A172 (cell line): ENCODE results near the gene ARHGEF25. TPM values are rescaled to one million over a fixed set of nuclear protein-coding genes. Genes with fewer than 3 reads are reported as not detected.
A peak's percentile ranks its signal among the peaks of the same experiment; 100 is the strongest.

Source experiments
- DNase-seq: peaks from one replicate; pipeline ENCODE4 v3.0.0-alpha.2; 2015; ENCODE audit warnings: low spot score
- total RNA-seq: library from RNA; depleted of rRNA; stranded (reverse); fragments of >200 nt; shearing (Covaris generic); gene quantifications from 2 replicates; pipeline ENCODE4 v1.2.3, GENCODE V29; 2014

ARHGEF25 gene
- total RNA-seq, 1 experiment from 2014 or later = 20.6 TPM

GRCh38 chr12:57621497-57622292, 10.5 kb downstream of the ARHGEF25 start:
- no peak for DNase-seq

DNA sequence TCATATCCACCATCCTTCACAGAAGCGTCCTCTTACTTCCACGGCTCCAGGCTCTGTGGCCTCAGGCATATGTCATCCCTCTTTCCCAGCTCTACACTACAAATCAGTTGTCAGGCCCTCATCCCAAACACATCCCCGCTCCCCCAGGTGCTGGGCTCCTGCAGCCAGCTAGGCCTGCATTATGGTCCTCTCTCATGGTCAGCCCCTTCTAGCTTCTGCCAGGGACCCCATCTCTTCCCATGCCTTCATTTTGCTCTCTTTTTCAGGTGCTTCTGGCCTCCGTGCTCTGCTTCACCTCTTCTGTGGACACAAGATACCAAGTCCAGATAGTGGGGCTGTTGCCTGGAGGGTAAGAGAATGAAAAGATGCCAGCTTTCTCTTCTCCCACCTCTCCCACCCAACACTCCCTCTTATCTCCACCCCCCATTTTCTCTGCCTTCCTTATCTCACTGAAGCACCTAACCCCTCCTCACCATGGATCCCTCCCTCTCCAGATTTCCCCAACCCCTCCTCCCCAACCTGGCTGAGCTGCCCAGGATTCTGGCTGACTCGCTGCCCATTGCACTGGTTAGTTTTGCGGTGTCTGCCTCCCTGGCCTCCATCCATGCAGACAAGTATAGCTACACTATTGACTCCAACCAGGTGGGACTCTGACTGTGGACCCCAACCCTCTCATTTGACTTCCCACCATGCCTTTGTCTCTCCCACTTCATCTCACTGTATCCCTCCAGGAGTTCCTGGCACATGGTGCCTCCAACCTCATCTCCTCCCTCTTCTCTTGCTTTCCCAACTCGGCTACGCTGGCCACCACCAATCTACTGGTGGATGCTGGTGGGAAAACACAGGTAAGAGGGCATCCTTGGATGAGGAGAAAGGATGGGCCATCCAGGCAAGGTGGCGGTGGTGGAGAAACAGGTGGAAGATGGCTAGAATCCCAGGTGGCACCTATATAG, 11.3 kb downstream of the ARHGEF25 start:
- DNase-seq = no peak

GRCh38 chr12:57623385-57623784, 12.2 kb downstream of the ARHGEF25 start:
- DNase-seq = no peak

- DNase-seq = no peak
These were observed 12.7 kb downstream of the ARHGEF25 start for GRCh38 chr12:57623811-57624390.

GRCh38 chr12:57624441-57625220, 13.4 kb downstream of the ARHGEF25 start:
- DNase-seq = no peak

- no peak for DNase-seq
These were observed 14.2 kb downstream of the ARHGEF25 start for GRCh38 chr12:57625261-57626032.

GRCh38 chr12:57626111-57626920, 15.1 kb downstream of the ARHGEF25 start:
- no peak for DNase-seq

DNA sequence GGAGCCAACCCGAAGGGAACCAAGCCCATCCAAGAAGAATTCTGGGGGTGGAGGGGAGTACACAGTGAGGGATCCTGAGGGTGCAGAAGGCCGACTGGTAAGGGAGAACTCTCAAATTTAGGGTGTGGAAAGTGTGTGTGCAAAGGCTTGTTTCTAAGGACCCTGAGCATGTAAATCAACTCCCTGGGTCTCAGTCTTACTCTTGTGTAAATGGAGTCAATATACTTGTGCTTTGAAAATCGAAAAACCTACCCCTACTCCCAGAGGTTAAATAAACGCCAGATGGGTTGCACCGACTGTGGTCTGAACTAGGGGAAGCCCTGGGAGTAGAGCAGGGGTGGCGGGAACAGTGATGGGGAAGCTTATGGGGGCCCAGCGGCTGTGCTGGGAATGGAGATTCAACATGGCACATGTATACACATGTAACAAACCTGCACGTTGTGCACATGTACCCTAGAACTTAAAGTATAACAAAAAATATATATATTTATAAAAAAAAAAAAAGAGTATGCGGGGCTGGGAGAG, 15.7 kb downstream of the ARHGEF25 start:
- no peak for DNase-seq

- no peak for DNase-seq
These were observed 16.5 kb downstream of the ARHGEF25 start for GRCh38 chr12:57627501-57628279.

GRCh38 chr12:57628280-57629191, 17.3 kb downstream of the ARHGEF25 start:
- no peak for DNase-seq

- DNase-seq = no peak
These were observed 18.7 kb downstream of the ARHGEF25 start for GRCh38 chr12:57629897-57630471.

- DNase-seq = no peak
These were observed 19.7 kb downstream of the ARHGEF25 start for GRCh38 chr12:57630891-57631433.

- DNase-seq = no peak
These were observed 20.4 kb downstream of the ARHGEF25 start for GRCh38 chr12:57631566-57632072.

- peak; percentile 38 for DNase-seq
These were observed 21.1 kb downstream of the ARHGEF25 start for GRCh38 chr12:57632073-57632957.

DNA sequence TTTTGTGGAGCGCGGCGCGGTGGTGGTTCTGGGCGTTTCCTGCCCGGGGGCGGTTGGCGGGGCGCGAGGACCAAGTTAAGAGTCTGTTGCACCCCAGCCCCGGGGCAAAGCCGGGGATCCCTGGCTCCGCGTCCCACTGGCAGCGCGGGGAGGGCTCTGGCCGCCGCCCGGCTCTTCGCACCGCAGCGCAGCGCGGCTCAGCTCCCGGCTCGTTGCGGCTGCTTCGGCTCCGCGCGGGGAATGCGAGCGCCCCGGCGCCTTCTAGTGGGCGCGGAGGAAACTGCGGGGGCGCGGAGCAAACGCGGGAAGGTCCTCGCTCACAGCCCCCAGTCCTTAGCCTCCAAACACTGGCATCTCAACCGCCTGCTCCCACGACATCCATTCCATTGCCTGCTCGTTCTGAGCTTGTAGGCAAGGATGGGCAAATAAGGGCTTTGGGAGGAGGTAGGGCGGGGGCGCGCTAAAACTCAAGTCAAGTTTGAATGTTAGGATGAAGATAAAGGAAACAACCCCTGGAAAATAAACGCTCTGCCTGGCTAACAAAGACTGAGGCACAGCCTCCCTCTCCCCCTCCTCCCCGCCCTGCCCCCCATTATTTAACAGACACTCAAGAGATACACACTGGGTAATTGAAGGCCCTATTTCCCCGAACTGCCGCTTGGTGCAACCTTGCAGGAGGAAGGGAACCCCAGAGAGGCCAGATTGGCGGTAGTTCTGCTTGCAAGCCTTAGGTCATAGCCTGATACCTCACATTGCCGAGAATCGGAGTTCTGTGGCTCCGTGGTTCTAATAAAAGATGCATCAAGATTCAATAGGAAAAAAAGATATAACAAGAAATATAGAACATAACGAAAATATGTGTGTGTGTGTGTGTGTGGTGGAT, 22.0 kb downstream of the ARHGEF25 start, which contains the start of gene B4GALNT1:
B4GALNT1 (minus strand) TSS at position 244 of the 883 bp plus-strand sequence. CDS start 1,069 bp downstream, outside the sequence.
- peak; percentile 52 for DNase-seq
